HepG2 (cell line): ENCODE data around the gene YWHAB.

Experiments used
- CREB1 ChIP-seq, 2 experiments: fragments of 450-650 bp in 1 of 2; IDR thresholded peaks; 2 replicates each; pipeline ENCODE4 v1.6.1; 2016 to 2017; ENCODE audit warnings: control low read depth in 1 of 2, mild to moderate bottlenecking in 1 of 2, missing compliant biosample characterization in 1 of 2, missing genetic modification characterization in 1 of 2
- NFIC ChIP-seq: IDR thresholded peaks from 2 replicates; pipeline ENCODE4 v1.6.1; 2012; ENCODE audit warnings: mild to moderate bottlenecking, low read length, inconsistent platforms
- ZNF292 ChIP-seq: sonication (generic); formaldehyde crosslinking; IDR thresholded peaks from 2 replicates; pipeline ENCODE4 v1.8.1; 2022; ENCODE audit warnings: mild to moderate bottlenecking, low read depth, missing genetic modification reagents, borderline replicate concordance

- no peak for TF ChIP-seq ZNF292 (CRISPR knock-in tag)
- TF ChIP-seq NFIC = no peak
- no peak for TF ChIP-seq CREB1 (IDR thresholded peaks at IDR 0.05)
- TF ChIP-seq CREB1 (CRISPR knock-in tag; IDR thresholded peaks at IDR 0.05) = no peak
Observed at GRCh38 chr20:44869471-44869870, 16.0 kb upstream of the YWHAB start.
